T-helper 17 cell (primary cell): ENCODE data around the gene NUDT5. TPM values are rescaled to one million over a fixed set of nuclear protein-coding genes. Genes with fewer than 3 reads are reported as not detected.

Experiments
- ATAC-seq: fragments of 150-1000 bp; cut with Tn5 transposase; 2 replicates; pipeline ENCODE4 v1.10.0; 2021; ENCODE audit warnings: mild to moderate bottlenecking, moderate library complexity
- DNase-seq, 3 donors: peaks; one replicate each; pipeline versions ENCODE4 v3.0.0 to v3.0.0-alpha.2; 2020 to 2021
- H3K9me3 ChIP-seq: one replicate; pipeline ENCODE4 v1.7.0; 2013; ENCODE audit warnings: low read length, mild to moderate bottlenecking; ENCODE audit not compliant: control insufficient read depth, poor library complexity, severe bottlenecking
- H3K27ac Mint-ChIP-seq: one replicate; pipeline ENCODE4 v1.8.0; 2022; ENCODE audit warnings: mild to moderate bottlenecking, moderate library complexity, mixed read lengths
- H3K27me3 Mint-ChIP-seq: one replicate; pipeline ENCODE4 v1.8.0; 2022; ENCODE audit warnings: mixed read lengths
- H3K36me3 Mint-ChIP-seq: one replicate; pipeline ENCODE4 v1.8.0; 2022; ENCODE audit warnings: low read depth, mixed read lengths
- H3K4me1 Mint-ChIP-seq: one replicate; pipeline ENCODE4 v1.8.0; 2022; ENCODE audit warnings: mild to moderate bottlenecking, mixed read lengths
- H3K4me3 Mint-ChIP-seq: one replicate; pipeline ENCODE4 v1.8.0; 2022; ENCODE audit warnings: mild to moderate bottlenecking, moderate library complexity, mixed read lengths
- total RNA-seq, 4 donors: library from RNA in 2 of 4; stranded (reverse) in 2 of 4; gene quantifications; one replicate each; pipeline ENCODE4 v1.2.3 and lab custom pipeline; 2022 to 2026

NUDT5 gene
- total RNA-seq, 2 donors from 2014 or later: 27.8 to 33.5 TPM

DNA sequence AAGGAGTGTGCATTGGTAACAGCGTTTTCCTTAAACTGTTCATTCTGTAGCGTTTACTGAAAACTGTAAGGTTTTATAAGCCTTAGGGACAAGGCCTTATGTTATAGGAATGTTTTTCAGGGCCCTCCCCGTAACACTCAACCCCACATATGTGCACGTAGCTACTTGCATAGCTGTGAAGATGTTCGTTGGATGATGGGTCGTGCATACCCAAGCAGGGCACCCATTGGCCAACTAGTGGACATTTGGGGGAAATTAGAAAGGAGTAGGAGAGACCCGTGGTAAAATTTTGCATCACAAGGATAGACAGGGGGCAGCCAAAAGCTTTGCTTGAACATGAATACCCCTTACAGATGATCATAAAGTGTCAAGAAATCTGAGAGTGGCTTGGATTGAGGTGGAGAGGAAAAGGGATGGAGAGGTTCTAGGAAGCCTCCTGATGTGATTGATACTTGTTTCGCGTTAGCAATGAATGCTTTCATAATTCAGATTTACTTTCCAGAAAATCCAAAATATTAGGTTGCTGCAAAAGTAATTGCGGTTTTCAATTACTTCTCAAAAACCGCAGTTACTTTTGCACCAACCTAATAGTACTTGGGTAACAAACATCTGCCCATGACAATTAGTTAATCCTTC is 65.3 kb downstream of the NUDT5 start:
- H3K27ac Mint-ChIP-seq: peak overlapping the region; percentile 86
- H3K36me3 Mint-ChIP-seq: no peaks in the 10 kb centered on the region
- no peaks in the 10 kb centered on the region for H3K9me3 ChIP-seq
- H3K4me3 Mint-ChIP-seq: peak overlapping the region; percentile 89
- H3K27me3 Mint-ChIP-seq: no peaks in the 10 kb centered on the region
- H3K4me1 Mint-ChIP-seq: peaks cover 20% of the 10 kb centered on the region
- peak; percentile 9 for ATAC-seq
- no peak for DNase-seq

- peak within 1 kb of the TSS; percentile 89 for H3K4me3 Mint-ChIP-seq
- H3K27ac Mint-ChIP-seq: peak within 1 kb of the TSS; percentile 86
- no peaks in the 10 kb centered on the region for H3K36me3 Mint-ChIP-seq
- peak; percentile 99 to 100 (median 100) for DNase-seq
- H3K4me1 Mint-ChIP-seq: peaks cover 20% of the 10 kb centered on the region
- no peaks in the 10 kb centered on the region for H3K27me3 Mint-ChIP-seq
- peak; percentile 91 for ATAC-seq
- no peaks in the 10 kb centered on the region for H3K9me3 ChIP-seq
Observed at GRCh38 chr10:12129222-12130111, 66.2 kb downstream of the NUDT5 start, which contains the start of gene SEC61A2. TSS of gene SEC61A2 (plus strand) at chr10:12129677. CDS start at chr10:12129788, 111 bp downstream.

GRCh38 chr10:12121673-12122072 is 74.0 kb downstream of the NUDT5 start:
- H3K4me3 Mint-ChIP-seq: no peak overlapping the region
- ATAC-seq (no peak), DNase-seq (no peak)
- peaks cover 2% of the 10 kb centered on the region for H3K36me3 Mint-ChIP-seq
- H3K27me3 Mint-ChIP-seq: no peaks in the 10 kb centered on the region
- H3K9me3 ChIP-seq: no peaks in the 10 kb centered on the region
- H3K4me1 Mint-ChIP-seq: peaks cover 10% of the 10 kb centered on the region
- peak overlapping the region; percentile 99 for H3K27ac Mint-ChIP-seq

Other genes starting within 250 kb of the NUDT5 start
- gene UPF2, start 153.1 kb downstream of the NUDT5 start, total RNA-seq: 10 to 100 TPM; 21.5 to 24.7 TPM
- 10 to 100 TPM in 1 of 2 donors, 1 to 10 TPM in 1; 8.9 to 10.3 TPM for gene DHTKD1, start 126.9 kb downstream of the NUDT5 start, total RNA-seq
- 10 to 100 TPM; 17.2 to 18.9 TPM for gene SEC61A2, start 66.2 kb downstream of the NUDT5 start, total RNA-seq
- gene CDC123, start 297 bp upstream of the NUDT5 start, total RNA-seq: 10 to 100 TPM; 35.9 to 52.8 TPM
- 10 to 100 TPM; 31.1 to 47.3 TPM for gene CAMK1D, start 153.7 kb upstream of the NUDT5 start, total RNA-seq